ENCODE data around the gene HEXD. TPM values are rescaled to one million over a fixed set of nuclear protein-coding genes. Genes with fewer than 3 reads are reported as not detected.

HEXD gene
- total RNA-seq, 3 donors from 2014 or later: 25.3 to 54.6 (median 42.1) TPM

DNA sequence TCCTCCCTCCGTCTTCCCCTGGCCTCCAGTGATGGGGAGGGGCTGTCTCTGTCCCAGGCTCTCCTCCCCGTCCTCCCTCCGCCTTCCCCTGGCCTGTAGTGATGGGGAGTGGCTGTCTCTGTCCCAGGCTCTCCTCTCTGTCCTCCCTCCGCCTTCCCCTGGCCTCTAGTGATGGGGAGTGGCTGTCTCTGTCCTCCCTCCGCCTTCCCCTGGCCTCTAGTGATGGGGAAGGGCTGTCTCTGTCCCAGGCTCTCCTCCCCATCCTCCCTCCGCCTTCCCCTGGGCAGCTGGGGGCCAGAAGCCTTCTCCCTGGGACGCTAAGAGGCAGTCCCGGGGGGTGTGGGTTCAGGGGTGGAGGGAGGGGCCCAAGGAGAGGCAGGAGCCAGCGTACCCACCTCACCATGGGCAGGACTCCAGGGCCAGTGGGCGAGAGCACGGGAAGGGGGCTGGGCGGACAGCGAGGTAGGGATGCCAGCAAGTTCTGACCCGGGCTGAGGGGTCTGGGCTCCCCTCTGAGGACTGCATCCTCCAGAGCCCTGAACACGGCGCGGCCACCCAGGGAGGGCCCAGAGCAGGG lies 31.8 kb upstream of the HEXD start:
- ATAC-seq: no peak
- no peaks in the 10 kb centered on the region for H3K9me3 ChIP-seq
- DNase-seq: no peak

DNA sequence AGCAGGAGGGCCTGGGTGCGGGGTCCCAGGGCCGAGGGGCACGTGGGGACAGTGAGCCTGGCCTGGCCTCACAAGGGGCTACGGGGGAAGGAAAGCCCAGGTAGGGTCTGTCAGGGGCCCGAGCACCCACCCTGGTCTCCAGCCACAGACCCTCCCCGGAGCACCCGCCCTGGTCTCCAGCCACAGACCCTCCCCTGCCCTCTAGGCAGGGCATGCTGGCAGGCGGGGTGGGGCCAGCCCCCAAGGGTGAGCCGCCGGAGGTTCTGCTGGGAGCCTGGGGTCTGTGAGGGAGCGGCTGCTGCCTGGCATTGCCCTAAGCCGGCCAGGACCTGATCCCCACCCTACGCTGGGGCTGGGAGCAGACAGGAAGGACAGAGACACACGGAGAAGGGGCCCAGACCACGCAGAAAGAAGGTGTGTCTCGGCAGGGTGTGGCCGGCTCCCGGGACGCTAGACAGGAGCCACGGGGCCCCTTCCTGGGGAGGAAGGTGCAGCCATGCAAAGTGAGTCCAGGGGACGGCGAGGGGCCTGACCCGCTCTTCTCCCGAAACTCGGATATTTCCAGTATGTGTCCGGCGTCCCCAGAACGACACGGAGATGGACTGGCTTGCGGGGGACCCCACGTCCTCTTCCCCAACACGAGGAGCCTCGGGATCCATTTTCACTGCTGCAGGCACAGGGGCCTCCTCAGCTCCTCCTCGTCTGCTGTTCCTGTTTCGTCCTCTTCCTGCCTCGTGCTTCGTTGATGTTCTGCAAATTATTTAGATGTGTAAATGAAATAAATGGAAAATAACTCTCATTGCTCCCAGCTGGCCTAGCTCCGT lies 31.1 kb upstream of the HEXD start:
- peaks cover 5% of the 10 kb centered on the region for H3K4me1 ChIP-seq (ENCODE audit: low read depth)
- TF ChIP-seq CTCF (IDR thresholded peaks at IDR 0.05): no peak
- ATAC-seq (peak; percentile 12), DNase-seq (no peak)
- intact Hi-C loops (cut with DNase I, micrococcal nuclease): no loop called here
- no peak overlapping the region for H3K4me3 ChIP-seq
- H3K9me3 ChIP-seq: no peaks in the 10 kb centered on the region
- no peaks in the 10 kb centered on the region for H3K36me3 ChIP-seq (ENCODE audit: low read depth)

More for the DNA sequence above, 31.8 kb upstream of the HEXD start:
- TF ChIP-seq CTCF (IDR thresholded peaks at IDR 0.05): no peak
- intact Hi-C loops (cut with DNase I, micrococcal nuclease): no loop called here
- Histone ChIP-seq H3K4me1 (ENCODE audit: low read depth) (peaks cover 5% of the 10 kb centered on the region), H3K36me3 (ENCODE audit: low read depth) (no peaks in the 10 kb centered on the region), H3K4me3 (no peak overlapping the region)

DNA sequence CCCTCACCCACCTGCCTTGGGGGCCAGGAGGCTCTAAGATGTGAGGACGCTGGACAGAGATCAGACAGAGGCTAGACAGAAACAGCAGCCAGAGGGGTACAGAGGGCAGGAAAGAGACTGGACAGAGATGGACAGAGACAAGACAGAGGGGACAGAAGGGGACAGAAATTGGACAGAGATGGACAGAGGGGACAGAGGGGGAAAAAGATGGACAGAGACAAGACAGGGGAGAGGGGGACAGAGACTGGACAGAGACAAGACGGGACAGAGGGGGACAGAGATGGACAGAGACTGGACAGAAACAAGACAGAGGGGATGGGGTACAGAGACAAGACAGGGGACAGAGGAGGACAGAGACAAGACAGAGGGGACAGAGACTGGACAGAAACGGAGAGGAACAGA lies 30.4 kb upstream of the HEXD start:
- Histone ChIP-seq H3K36me3 (ENCODE audit: low read depth) (no peaks in the 10 kb centered on the region), H3K9me3 (no peaks in the 10 kb centered on the region), H3K4me1 (ENCODE audit: low read depth) (peaks cover 5% of the 10 kb centered on the region), H3K4me3 (no peak overlapping the region)
- DNase-seq: no peak
- intact Hi-C loops (cut with DNase I, micrococcal nuclease): no loop called here
- no peak for TF ChIP-seq CTCF (IDR thresholded peaks at IDR 0.05)
- ATAC-seq: no peak

- intact Hi-C loops (cut with DNase I, micrococcal nuclease): no loop called here
- no peaks in the 10 kb centered on the region for H3K9me3 ChIP-seq
- no peak overlapping the region for H3K4me3 ChIP-seq
- H3K36me3 ChIP-seq (ENCODE audit: low read depth): no peaks in the 10 kb centered on the region
- ATAC-seq: peak; percentile 59
- peaks cover 5% of the 10 kb centered on the region for H3K4me1 ChIP-seq (ENCODE audit: low read depth)
- DNase-seq: peak; percentile 69 to 75 (median 72)
- TF ChIP-seq CTCF (IDR thresholded peaks at IDR 0.05): no peak
These were observed 29.8 kb upstream of the HEXD start for GRCh38 chr17:82388223-82388921.

GRCh38 chr17:82388922-82389283 lies 29.2 kb upstream of the HEXD start:
- Histone ChIP-seq H3K4me3 (no peak overlapping the region), H3K4me1 (ENCODE audit: low read depth) (peaks cover 5% of the 10 kb centered on the region), H3K36me3 (ENCODE audit: low read depth) (no peaks in the 10 kb centered on the region), H3K9me3 (no peaks in the 10 kb centered on the region)
- intact Hi-C loops (cut with DNase I, micrococcal nuclease): no loop called here
- no peak for TF ChIP-seq CTCF (IDR thresholded peaks at IDR 0.05)
- DNase-seq: no peak
- ATAC-seq: no peak

All from mucosa of descending colon (tissue), 3 donors.